Stimulated activated CD4-positive, alpha-beta T cell treated with anti-CD3 and anti-CD28 coated beads, Interleukin-15, amount 100 ng/mL, for 1 hour (primary cell): ENCODE measurements around the gene RBBP8NL.

Source experiments
- DNase-seq, 2 donors: peaks; one replicate each; pipeline ENCODE4 v3.0.0-alpha.2; 2020; ENCODE audit warnings: low read depth in 1 of 2, low spot score in 1 of 2

The RBBP8NL gene

GRCh38 chr20:62393830-62394229, 33.5 kb downstream of the RBBP8NL start:
- DNase-seq: no peak

GRCh38 chr20:62393335-62393665, 34.0 kb downstream of the RBBP8NL start:
- DNase-seq: no peak

- no peak for DNase-seq
Observed at GRCh38 chr20:62392621-62393334, 34.6 kb downstream of the RBBP8NL start.

- no peak for DNase-seq
Observed at GRCh38 chr20:62392077-62392418, 35.3 kb downstream of the RBBP8NL start.

- no peak for DNase-seq
Observed at GRCh38 chr20:62391165-62392076, 35.9 kb downstream of the RBBP8NL start.

- DNase-seq: no peak
Observed at GRCh38 chr20:62390317-62391164, 36.8 kb downstream of the RBBP8NL start.

- DNase-seq: no peak
Observed at GRCh38 chr20:62389601-62390087, 37.7 kb downstream of the RBBP8NL start.

GRCh38 chr20:62388839-62389600, 38.3 kb downstream of the RBBP8NL start:
- no peak for DNase-seq

- DNase-seq: no peak
Observed at GRCh38 chr20:62387933-62388635, 39.3 kb downstream of the RBBP8NL start.

GRCh38 chr20:62387219-62387913, 40.0 kb downstream of the RBBP8NL start:
- no peak for DNase-seq

- DNase-seq: peak; percentile 80 to 90
Observed at GRCh38 chr20:62386383-62387218, 40.7 kb downstream of the RBBP8NL start, which contains the start of gene RPS21. TSS of gene RPS21 (plus strand) at chr20:62387103. CDS start at chr20:62387339, 236 bp downstream.

GRCh38 chr20:62382306-62383198, 44.8 kb downstream of the RBBP8NL start:
- peak; percentile 50 to 67 for DNase-seq

- DNase-seq: no peak
Observed at GRCh38 chr20:62381842-62382241, 45.5 kb downstream of the RBBP8NL start.

- no peak for DNase-seq
Observed at GRCh38 chr20:62381202-62381797, 46.0 kb downstream of the RBBP8NL start.

GRCh38 chr20:62378215-62378614, 49.1 kb downstream of the RBBP8NL start:
- no peak for DNase-seq

GRCh38 chr20:62377615-62378178, 49.6 kb downstream of the RBBP8NL start:
- DNase-seq: no peak

- no peak for DNase-seq
Observed at GRCh38 chr20:62377064-62377461, 50.3 kb downstream of the RBBP8NL start.
